AG09309 (cell line): ENCODE results near the gene VOPP1.
A peak's percentile ranks its signal among the peaks of the same experiment; 100 is the strongest.

Experiments
- DNase-seq: peaks from one replicate; pipeline ENCODE4 v3.0.0-alpha.2; 2010; ENCODE audit warnings: low read depth
- H3K4me3 ChIP-seq: 2 replicates; pipeline ENCODE4 v1.5.1; 2011; ENCODE audit warnings: mild to moderate bottlenecking, low read depth, low read length, moderate library complexity; ENCODE audit not compliant: control insufficient read depth
- TF ChIP-seq, protein P1 (sequence below): IDR thresholded peaks from 2 replicates; pipeline ENCODE4 v1.5.1; 2011; ENCODE audit warnings: mild to moderate bottlenecking, low read depth, low read length, inconsistent platforms; ENCODE audit not compliant: insufficient read depth, control insufficient read depth; ENCODE audit errors: missing control alignments

VOPP1 gene

DNA sequence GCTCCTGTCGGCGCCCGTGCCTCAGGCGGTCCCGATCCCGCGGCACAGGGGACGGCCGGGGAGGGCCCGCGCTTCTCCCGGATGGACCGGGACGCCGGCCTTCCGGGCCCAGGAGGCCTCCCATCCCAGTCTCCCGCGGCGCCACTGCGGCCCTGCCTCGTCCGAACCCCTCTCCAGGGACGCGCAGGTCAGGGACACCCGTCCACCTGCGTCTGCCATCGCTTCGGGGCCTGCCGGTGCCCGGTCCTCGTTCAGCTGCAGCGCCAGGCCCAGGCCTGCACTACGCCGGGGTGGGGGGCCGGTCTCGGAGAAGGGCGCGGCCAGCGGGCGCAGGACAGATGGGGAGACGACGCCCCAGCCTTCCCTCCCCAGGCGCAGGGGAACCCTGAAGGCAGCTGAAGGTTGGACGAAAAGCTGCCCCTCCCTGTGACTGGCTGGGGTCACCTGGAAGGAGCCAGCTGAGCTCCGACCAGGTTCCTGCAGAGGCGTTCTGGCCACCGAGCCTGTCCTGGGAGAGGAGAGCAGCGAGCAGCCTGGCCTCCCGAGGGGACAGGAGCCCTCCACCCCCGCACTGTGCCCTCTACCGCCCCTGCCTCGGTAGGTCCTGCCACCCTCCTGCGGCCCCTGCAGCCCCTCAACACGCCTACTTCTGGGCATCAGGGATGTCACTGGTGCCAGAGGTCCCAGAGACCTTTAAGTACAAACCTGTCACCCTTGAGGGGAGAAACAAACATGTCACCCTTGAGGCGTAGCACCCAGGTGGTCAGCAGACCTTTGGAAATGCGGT is 122.9 kb downstream of the VOPP1 start:
- TF ChIP-seq, protein P1, sequence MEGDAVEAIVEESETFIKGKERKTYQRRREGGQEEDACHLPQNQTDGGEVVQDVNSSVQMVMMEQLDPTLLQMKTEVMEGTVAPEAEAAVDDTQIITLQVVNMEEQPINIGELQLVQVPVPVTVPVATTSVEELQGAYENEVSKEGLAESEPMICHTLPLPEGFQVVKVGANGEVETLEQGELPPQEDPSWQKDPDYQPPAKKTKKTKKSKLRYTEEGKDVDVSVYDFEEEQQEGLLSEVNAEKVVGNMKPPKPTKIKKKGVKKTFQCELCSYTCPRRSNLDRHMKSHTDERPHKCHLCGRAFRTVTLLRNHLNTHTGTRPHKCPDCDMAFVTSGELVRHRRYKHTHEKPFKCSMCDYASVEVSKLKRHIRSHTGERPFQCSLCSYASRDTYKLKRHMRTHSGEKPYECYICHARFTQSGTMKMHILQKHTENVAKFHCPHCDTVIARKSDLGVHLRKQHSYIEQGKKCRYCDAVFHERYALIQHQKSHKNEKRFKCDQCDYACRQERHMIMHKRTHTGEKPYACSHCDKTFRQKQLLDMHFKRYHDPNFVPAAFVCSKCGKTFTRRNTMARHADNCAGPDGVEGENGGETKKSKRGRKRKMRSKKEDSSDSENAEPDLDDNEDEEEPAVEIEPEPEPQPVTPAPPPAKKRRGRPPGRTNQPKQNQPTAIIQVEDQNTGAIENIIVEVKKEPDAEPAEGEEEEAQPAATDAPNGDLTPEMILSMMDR, result no peak
- no peak overlapping the region for H3K4me3 ChIP-seq
- DNase-seq, result no peak

DNA sequence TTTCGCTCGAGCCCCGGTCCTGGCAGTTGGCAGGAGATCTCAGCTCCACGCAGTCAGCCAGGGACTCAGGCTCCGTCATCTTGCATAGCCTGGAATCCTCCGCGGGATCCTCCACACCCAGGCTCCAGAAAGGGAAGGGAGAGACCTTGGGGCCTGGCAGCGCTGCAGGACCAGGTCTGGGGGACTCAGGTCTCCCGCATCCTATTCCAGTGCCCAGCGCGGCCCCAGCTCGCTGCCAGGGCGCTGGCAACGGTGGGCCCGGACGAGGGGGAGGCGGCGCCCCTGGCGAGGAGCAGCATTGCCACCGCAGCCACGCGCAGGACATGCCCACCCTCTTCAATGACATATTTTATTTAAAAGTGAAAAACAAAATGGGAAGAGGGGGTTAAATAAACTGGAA is 123.8 kb downstream of the VOPP1 start:
- TF ChIP-seq, protein P1, result no peak
- no peak overlapping the region for H3K4me3 ChIP-seq
- DNase-seq, result no peak

DNA sequence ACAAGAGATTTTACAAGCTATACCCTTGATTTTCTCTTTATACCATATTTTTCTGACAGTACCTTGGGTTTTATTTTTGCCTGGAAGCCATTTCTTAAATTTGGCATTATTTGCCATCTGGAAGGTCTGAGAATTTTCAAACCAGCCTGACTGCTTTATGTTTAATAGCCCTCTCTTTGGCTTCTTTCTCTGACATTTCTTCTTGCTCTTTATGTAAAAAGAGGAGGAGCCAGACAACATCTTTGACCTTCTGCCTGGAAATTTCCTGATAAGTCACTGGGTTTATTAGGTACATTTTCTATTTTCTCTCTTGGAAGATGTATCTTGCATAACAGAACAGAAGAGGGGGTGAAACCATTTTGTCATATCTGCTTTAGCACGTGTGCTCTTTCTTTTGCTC is 127.5 kb downstream of the VOPP1 start:
- no peak overlapping the region for H3K4me3 ChIP-seq
- DNase-seq, result no peak
- TF ChIP-seq, protein P1, result no peak

DNA sequence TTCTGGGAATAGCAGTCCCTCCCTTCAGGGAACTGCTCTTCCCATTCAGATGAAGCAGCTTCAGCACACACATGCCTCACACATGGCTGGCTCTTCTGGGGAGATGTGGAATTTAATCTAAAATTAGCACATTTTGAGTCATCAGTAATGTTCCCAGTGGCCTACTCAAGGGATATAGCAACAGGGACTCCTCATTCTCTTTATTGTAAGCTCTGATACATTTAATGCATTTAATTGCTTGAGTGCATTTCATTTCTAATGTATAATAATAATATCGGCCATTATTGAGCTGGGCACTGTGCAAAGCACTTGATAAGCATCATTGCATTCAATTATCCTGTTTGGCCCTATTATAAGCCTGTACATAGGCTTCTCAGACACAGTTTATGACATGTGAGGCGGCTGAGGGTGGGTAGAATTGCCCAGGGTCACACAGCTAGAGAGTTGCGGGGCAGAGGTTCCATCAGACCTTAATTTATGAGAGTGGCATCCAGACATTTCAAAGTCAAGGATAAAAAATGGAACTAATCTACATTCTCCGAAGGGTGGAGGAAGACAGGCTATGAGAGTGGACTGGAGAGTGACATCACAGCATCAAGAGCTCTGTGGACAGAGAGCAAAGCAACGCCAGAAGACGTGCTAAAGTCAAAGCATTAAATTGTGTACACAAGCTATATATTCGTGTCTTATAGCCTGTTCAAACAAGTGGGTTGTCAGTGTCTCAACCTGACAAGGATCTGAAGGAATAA is 130.4 kb downstream of the VOPP1 start:
- peak; percentile 60 for DNase-seq
- no peak overlapping the region for H3K4me3 ChIP-seq
- TF ChIP-seq, protein P1, result no peak

DNA sequence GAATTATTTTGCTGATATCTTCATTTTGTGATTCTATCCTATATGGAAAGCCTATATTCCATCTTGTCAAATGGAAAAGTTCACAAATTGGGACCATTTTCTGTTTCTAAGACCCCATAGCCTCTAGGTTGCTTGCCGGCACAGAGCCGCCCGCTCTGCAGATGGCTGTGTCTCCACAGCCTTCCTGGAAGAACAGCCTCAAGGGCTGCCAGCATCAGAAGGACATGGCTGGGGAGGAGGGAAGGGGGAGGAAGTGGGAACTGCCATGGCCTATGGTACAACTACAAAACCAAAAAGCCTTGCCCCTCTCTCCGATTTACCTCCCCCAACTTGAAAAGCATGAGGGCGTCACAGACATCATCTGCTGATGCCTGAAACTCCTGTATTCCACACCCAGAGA is 131.3 kb downstream of the VOPP1 start:
- H3K4me3 ChIP-seq, result no peak overlapping the region
- TF ChIP-seq, protein P1, result no peak
- no peak for DNase-seq

DNA sequence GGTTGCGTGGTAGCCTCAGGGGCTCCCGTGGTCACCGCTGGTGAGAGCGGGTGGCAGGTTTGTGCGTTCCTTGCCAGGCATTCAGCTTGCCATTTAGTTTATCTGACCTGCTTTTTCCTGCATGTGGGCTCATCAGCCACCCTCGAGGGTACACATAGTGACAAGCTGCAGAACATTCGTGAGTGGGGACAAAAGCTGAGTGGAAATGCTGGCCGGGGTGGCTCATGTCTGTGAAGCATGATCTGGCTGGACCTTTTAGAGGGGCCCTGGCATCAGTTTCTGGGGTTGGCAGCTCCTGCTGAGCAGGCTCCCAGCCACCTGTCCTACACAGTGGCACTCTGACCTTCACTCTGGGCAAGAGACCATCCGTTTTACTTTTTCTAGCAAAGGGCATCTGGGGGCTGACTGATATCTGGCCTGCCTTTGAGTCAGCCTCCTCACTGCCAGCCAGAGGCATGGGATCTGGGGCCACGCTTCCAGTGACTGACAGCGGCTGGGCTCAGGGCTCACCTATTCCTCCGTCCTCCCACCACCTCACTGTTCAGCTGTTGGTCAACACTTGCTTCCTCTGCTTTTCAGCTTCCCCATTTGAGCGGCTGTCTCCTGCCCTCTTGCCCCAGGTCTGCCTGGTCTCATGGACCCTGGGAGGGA is 132.1 kb downstream of the VOPP1 start:
- TF ChIP-seq, protein P1, result no peak
- H3K4me3 ChIP-seq, result no peak overlapping the region
- no peak for DNase-seq
